ENCODE data around the gene SNX9. TPM values are rescaled to one million over a fixed set of nuclear protein-coding genes. Genes with fewer than 3 reads are reported as not detected.

Gene SNX9
- total RNA-seq, 1 experiment from 2014 or later = 31.3 TPM

DNA sequence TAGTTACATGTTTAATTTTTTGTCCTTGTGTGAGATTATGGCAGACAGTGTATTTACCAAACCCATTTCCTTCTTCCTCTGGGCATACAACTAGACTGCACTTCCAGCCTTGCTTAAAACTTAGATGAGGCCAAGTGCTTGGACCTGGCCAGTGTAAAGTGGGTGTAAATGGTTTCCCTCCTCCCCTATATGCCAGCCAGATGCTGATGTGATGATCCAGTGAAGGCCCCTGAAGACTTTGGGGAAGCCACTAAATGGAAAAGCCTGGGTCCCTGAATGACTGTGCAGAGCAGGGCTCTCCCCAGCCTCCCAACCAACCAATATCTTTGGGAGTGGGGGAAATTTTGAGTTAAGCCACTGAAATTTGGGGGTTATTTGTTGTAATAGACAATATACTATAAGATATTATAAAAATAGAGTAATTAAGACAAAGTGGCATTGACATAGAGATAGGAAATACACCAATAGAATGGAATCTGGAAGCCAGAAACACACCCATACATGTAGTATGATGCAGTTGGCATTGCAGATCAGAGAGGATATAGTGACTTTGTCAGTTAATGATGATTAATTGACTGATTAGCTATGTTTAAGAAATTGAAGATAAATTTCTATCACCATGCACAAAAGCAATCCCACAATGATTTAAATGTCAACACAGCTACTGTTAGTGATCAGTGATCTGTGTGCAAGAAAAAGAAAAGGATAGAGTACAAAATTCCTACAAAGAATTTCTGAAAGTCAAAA is 10.4 kb upstream of the SNX9 start:
- H3K36me3 Mint-ChIP-seq (ENCODE audit: insufficient read depth in 1 of 3, low read depth in 3 of 3) = no peaks in the 10 kb centered on the region; a peak in 1 of 7 replicates
- no peak overlapping the region for H4K91ac ChIP-seq (ENCODE audit: insufficient read length, low read depth, low read length)
- peaks cover 10 to 12% of the 10 kb centered on the region in 2 experiments; a peak in 3 of 4 replicates for H3K4me1 Mint-ChIP-seq
- H3K18ac ChIP-seq (ENCODE audit: insufficient read length, low read depth, low read length) = no peak overlapping the region
- no peak overlapping the region for H3K56ac ChIP-seq (ENCODE audit: insufficient read length, low read depth, low read length)
- H3K79me2 ChIP-seq (ENCODE audit: insufficient read depth, low read length) = no peaks in the 10 kb centered on the region
- H3K14ac ChIP-seq (ENCODE audit: insufficient read depth, low read length) = no peak overlapping the region
- H2BK5ac ChIP-seq (ENCODE audit: insufficient read length, low read length) = no peak overlapping the region
- H2BK15ac ChIP-seq (ENCODE audit: low read depth, low read length) = no peak overlapping the region
- TF ChIP-seq, protein P1, sequence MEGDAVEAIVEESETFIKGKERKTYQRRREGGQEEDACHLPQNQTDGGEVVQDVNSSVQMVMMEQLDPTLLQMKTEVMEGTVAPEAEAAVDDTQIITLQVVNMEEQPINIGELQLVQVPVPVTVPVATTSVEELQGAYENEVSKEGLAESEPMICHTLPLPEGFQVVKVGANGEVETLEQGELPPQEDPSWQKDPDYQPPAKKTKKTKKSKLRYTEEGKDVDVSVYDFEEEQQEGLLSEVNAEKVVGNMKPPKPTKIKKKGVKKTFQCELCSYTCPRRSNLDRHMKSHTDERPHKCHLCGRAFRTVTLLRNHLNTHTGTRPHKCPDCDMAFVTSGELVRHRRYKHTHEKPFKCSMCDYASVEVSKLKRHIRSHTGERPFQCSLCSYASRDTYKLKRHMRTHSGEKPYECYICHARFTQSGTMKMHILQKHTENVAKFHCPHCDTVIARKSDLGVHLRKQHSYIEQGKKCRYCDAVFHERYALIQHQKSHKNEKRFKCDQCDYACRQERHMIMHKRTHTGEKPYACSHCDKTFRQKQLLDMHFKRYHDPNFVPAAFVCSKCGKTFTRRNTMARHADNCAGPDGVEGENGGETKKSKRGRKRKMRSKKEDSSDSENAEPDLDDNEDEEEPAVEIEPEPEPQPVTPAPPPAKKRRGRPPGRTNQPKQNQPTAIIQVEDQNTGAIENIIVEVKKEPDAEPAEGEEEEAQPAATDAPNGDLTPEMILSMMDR (conservative IDR thresholded peaks at IDR 0.05) = no peak
- H3K4me2 ChIP-seq (ENCODE audit: insufficient read depth, insufficient read length, low read length) = no peak overlapping the region
- no peak overlapping the region for H3K23ac ChIP-seq (ENCODE audit: insufficient read length, low read depth, low read length)
- no peaks in the 10 kb centered on the region for H3K27me3 Mint-ChIP-seq (ENCODE audit: low read depth)
- H3K23me2 ChIP-seq (ENCODE audit: insufficient read length, low read depth, low read length, poor library complexity, severe bottlenecking) = no peaks in the 10 kb centered on the region
- H3K9ac ChIP-seq (ENCODE audit: extremely low read depth, insufficient read length, low read length) = no peak overlapping the region
- H3K4me3 Mint-ChIP-seq = no peak overlapping the region
- H3K27me3 ChIP-seq (ENCODE audit: insufficient read depth, low read length) = no peaks in the 10 kb centered on the region
- H3T11ph ChIP-seq (ENCODE audit: low read length) = no peak overlapping the region
- H4K5ac ChIP-seq (ENCODE audit: insufficient read length, low read depth, low read length) = no peak overlapping the region
- no peak overlapping the region for H4K8ac ChIP-seq (replicated peaks; ENCODE audit: insufficient read length, low read depth, low read length)
- H3K27ac ChIP-seq (ENCODE audit: insufficient read length, low read depth, low read length) = no peak overlapping the region
- H3K27ac Mint-ChIP-seq = no peak overlapping the region
- H2BK12ac ChIP-seq (ENCODE audit: insufficient read length, low read depth, low read length) = no peak overlapping the region
- H2BK120ac ChIP-seq (ENCODE audit: low read depth, low read length, poor library complexity, severe bottlenecking) = no peak overlapping the region
- peaks cover 5 to 7% of the 10 kb centered on the region in 2 experiments for H3K9me3 Mint-ChIP-seq
- H2AK5ac ChIP-seq (ENCODE audit: insufficient read length, low read length) = no peak overlapping the region
- H3K9me3 ChIP-seq (ENCODE audit: control insufficient read depth, low read depth, low read length) = peaks cover 4% of the 10 kb centered on the region
- no peaks in the 10 kb centered on the region for H4K20me1 ChIP-seq (ENCODE audit: control insufficient read depth, insufficient read depth, insufficient read length)
- DNase-seq = no peak
- H3K79me1 ChIP-seq (ENCODE audit: insufficient read depth, low read depth, low read length, poor library complexity, severe bottlenecking) = no peaks in the 10 kb centered on the region
- H2BK20ac ChIP-seq (ENCODE audit: low read depth, low read length, poor library complexity, severe bottlenecking) = no peak overlapping the region
- no peaks in the 10 kb centered on the region for H3K4me1 ChIP-seq (ENCODE audit: insufficient read depth, low read length)
- H3K4ac ChIP-seq (ENCODE audit: low read depth, low read length) = no peak overlapping the region
- no peak overlapping the region for H2AFZ ChIP-seq (ENCODE audit: low read length)

Data from H9 (cell line).